ENCODE data around the gene LBHD2.

Gene LBHD2

DNA sequence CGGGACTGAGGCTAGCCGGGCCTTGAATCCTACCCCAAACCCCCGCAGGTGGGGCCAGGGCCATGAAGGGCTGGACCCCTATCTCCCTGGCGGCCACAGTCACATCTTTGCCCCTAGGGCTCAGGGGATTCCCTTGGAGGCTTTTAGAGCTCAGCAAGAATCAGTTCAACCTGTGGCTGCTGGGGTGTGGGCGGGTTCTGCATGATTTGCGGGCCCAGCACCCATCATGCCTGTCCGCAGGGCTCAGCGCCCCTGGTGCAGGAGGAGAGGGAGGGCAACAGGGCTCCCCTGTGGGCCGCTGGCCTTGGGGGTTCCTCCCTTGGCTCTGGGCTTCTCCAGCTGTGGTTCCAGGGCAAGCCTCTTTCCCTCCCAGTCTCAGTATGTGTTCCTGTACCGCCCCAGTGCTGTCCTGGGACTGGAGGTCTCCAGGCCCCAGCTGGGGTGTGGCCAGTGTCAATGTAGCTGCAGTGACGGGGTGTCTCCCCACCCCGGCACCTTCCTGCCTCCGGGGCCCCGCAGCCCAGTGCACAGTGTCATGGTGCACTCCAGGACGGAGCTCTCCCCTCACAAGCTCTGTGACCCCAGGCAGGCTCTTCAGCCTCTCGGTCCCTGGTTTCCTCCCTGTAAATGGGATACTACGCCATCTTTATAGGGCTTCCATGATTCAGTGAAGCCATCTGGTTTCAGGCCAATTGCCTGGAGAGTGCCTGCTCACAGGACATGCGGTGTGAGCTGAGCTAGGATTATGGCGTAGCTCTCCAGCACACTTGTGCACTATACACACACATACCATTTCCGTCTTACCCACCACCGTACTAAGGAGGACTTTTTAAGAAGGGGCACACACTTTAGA lies 9.9 kb upstream of the LBHD2 start:
- no peak overlapping the region for H3K4me3 ChIP-seq (ENCODE audit: low read depth, low read length)
- DNase-seq (ENCODE audit: low read depth): no peak
- TF ChIP-seq, protein P1, sequence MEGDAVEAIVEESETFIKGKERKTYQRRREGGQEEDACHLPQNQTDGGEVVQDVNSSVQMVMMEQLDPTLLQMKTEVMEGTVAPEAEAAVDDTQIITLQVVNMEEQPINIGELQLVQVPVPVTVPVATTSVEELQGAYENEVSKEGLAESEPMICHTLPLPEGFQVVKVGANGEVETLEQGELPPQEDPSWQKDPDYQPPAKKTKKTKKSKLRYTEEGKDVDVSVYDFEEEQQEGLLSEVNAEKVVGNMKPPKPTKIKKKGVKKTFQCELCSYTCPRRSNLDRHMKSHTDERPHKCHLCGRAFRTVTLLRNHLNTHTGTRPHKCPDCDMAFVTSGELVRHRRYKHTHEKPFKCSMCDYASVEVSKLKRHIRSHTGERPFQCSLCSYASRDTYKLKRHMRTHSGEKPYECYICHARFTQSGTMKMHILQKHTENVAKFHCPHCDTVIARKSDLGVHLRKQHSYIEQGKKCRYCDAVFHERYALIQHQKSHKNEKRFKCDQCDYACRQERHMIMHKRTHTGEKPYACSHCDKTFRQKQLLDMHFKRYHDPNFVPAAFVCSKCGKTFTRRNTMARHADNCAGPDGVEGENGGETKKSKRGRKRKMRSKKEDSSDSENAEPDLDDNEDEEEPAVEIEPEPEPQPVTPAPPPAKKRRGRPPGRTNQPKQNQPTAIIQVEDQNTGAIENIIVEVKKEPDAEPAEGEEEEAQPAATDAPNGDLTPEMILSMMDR (IDR thresholded peaks at IDR 0.05; ENCODE audit: control insufficient read depth, extremely low read depth, insufficient read depth): no peak

DNA sequence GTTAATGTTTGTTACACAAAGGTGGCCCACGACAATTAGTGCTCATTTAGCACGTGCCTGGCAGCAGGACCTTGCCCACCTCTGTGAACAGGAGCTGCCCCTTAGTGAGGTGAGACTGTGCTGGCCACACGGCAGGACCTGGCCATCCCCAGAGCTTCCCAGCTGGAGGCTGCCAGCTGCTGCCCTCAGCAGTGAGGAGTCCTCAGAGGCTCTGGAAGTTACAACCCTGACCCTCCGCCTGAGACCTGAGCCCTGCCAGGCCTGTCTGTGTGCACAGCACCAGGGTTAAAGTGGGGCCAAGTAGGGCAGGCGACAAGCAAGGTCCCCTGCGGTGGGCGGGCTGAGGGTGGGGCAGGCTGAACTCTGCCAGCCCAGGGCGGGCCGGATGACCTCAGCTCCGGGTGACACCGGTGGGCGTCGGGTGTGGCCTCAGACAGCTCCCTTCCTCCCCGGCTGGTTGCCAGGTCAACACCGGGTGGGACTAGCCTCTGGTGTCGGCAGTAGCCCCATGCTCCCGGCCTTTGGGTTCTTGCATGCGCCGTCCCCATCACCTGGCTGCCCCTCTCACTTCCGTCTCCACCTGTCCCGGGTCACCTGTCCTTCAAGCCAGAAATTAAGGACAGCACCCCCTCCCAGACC lies 9.2 kb upstream of the LBHD2 start:
- DNase-seq (ENCODE audit: low read depth): no peak
- peak overlapping the region; percentile 44 for H3K4me3 ChIP-seq (ENCODE audit: low read depth, low read length)

DNA sequence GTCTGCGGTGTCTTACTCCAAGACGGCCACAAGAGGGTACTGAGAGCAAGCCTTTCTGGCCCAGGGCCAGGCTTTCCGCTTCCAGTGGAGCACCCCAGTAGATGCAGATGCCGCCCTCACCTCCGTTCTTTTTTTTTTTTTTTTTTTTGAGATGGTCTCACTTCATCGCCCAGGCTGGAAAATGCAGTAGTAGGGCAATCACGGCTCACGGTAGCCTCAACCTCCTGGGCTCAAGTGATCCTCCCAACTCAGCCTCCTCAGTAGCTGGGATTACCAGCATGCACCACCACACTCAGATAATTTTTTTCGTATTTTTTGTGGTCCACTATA lies 5.6 kb upstream of the LBHD2 start:
- TF ChIP-seq, protein P1 (IDR thresholded peaks at IDR 0.05; ENCODE audit: control insufficient read depth, extremely low read depth, insufficient read depth): peak; percentile 74
- DNase-seq (ENCODE audit: low read depth): peak; percentile 47
- H3K4me3 ChIP-seq (ENCODE audit: low read depth, low read length): no peak overlapping the region

More for the DNA sequence above, 9.2 kb upstream of the LBHD2 start:
- TF ChIP-seq, protein P1 (IDR thresholded peaks at IDR 0.05; ENCODE audit: control insufficient read depth, extremely low read depth, insufficient read depth): no peak

DNA sequence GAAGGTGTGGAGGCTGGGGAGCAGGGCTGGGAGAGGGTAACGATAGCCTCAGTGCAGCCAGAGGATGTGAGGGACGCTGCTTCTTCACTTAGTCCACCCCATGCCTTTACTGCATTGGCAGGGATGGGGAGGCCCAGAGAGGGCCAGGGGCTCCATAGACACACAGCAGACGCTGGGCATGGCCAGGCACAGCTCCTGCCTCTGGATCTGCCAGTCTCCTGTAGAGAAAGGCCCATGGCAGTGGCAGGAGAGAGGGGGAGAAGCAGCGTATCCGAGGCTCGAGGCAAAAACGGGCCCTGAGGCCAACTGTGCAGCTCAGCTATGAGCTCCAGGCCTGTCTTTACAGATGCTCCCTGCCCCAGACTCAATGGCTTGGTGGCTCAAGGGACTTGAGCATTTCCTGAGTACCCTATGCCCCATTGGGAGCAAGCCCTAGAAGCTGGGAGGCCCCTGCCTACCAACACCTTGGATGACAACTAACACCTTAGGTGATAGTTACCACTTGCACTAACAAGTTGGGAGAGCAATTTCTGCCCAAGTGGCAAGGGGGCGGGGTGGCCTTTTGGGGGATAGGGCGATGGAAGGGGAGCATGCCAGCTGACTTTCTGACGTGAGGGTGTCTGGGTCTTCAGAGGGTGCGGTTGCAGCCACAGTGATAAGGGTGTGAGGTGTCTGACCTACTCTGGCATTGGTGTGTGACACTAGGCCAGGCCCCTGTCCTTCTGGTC lies 5.0 kb upstream of the LBHD2 start:
- TF ChIP-seq, protein P1 (IDR thresholded peaks at IDR 0.05; ENCODE audit: control insufficient read depth, extremely low read depth, insufficient read depth): no peak
- no peak overlapping the region for H3K4me3 ChIP-seq (ENCODE audit: low read depth, low read length)
- DNase-seq (ENCODE audit: low read depth): no peak

DNA sequence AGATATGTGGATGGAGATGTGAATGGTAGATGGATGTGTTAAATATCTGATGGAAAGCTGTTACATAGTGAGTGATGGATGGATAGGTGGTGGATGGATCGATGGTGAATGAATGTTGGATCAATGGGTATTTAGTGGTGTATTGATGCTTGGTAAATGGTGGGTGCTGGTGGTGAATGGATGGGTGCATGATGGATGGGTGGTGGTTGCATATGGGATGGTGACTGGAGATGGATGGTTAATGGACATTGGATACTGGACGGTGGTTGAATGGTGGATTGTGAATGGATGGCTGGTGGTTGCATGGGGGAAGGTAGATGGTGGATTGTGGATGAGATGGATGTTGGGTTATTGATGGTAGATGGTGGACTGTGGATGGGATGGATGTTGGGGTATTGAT lies 2.1 kb upstream of the LBHD2 start:
- DNase-seq (ENCODE audit: low read depth): no peak
- TF ChIP-seq, protein P1 (IDR thresholded peaks at IDR 0.05; ENCODE audit: control insufficient read depth, extremely low read depth, insufficient read depth): no peak
- H3K4me3 ChIP-seq (ENCODE audit: low read depth, low read length): no peak overlapping the region

DNA sequence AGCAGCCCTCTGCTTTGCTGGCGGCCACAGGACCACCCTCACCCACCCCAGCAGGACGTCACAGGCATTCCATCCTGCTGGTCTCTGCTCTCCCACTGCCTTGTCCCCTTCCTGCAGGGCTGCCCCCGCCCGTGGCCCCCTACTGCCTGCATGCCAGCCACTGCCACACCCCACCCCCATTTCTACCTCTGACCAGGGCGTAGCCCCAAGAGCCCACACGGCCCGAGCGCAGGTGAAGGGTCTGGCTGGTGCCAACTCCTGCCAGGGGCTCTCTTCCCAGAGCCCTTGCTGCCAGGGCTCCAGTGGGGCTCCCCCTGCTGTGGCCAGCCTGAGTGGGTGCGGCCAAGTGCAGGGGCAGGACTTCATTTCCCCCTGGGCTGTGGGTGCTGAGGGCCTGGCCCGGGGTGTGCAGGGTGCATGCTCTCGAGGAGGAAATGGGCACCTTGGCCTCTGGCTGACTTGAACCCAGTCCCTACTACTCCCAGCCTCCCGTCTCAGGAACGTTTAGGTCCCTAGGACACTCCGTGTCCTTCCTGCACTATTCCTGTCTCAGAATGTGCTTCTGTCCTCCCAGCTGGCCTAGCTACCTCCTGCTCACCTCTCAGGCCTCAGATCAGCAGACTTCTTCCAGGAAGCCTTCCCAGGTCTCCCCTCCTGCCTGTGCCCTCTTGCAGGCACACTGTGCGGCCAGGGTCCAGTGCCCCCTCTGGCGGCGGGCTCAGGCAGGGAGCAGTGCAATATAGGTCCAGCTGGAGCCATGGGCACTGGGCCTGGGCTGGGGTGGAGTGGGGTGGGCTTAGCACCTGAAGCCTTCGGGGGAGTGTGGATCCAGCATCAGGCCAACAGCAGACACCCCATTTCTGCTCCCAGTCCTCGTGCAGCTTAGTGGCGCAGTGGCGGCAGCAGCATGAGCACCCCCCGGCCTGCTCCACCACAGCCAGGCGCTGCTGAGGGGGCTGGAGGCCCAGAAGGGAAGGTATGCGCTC lies 1.4 kb downstream of the LBHD2 start:
- TF ChIP-seq, protein P1 (IDR thresholded peaks at IDR 0.05; ENCODE audit: control insufficient read depth, extremely low read depth, insufficient read depth): peak; percentile 47
- no peak overlapping the region for H3K4me3 ChIP-seq (ENCODE audit: low read depth, low read length)
- DNase-seq (ENCODE audit: low read depth): no peak

Data from LNCaP clone FGC (cell line).